Parathyroid adenoma (tissue), 2 donors: ENCODE measurements around the gene B3GNT2.

ENCODE experiments used
- H2AFZ ChIP-seq: fragments of 300-600 bp; sonication (generic); one replicate; pipeline ENCODE4 v1.7.0; 2017; ENCODE audit warnings: antibody characterized with exemption, mild to moderate bottlenecking
- H3K27ac ChIP-seq: fragments of 300-600 bp; sonication (generic); one replicate; pipeline ENCODE4 v1.7.0; 2017
- H3K27me3 ChIP-seq: fragments of 300-600 bp; sonication (generic); one replicate; pipeline ENCODE4 v1.7.0; 2017; ENCODE audit warnings: low read length; ENCODE audit not compliant: control insufficient read depth, insufficient read depth
- H3K36me3 ChIP-seq: fragments of 300-600 bp; sonication (generic); one replicate; pipeline ENCODE4 v1.7.0; 2017; ENCODE audit warnings: low read length; ENCODE audit not compliant: control insufficient read depth, insufficient read depth
- H3K4me1 ChIP-seq: fragments of 300-600 bp; sonication (generic); one replicate; pipeline ENCODE4 v1.7.0; 2017; ENCODE audit warnings: control low read depth
- H3K4me2 ChIP-seq: fragments of 300-600 bp; sonication (generic); one replicate; pipeline ENCODE4 v1.7.0; 2017; ENCODE audit warnings: low read length
- H3K4me3 ChIP-seq: fragments of 300-600 bp; sonication (generic); one replicate; pipeline ENCODE4 v1.7.0; 2017; ENCODE audit warnings: low read depth, low read length
- H3K79me2 ChIP-seq: fragments of 300-600 bp; sonication (generic); one replicate; pipeline ENCODE4 v1.7.0; 2017; ENCODE audit warnings: control low read depth
- H3K9ac ChIP-seq: fragments of 300-600 bp; sonication (generic); one replicate; pipeline ENCODE4 v1.7.0; 2017; ENCODE audit warnings: mild to moderate bottlenecking
- H3K9me3 ChIP-seq: fragments of 300-600 bp; sonication (generic); one replicate; pipeline ENCODE4 v1.7.0; 2017; ENCODE audit warnings: low read length; ENCODE audit not compliant: control insufficient read depth
- CTCF ChIP-seq: fragments of 300-600 bp; sonication (generic); IDR thresholded peaks from one replicate; pipeline ENCODE4 v1.7.0; 2017; ENCODE audit warnings: antibody characterized with exemption, mild to moderate bottlenecking
- donor health status: primary hyperparathyroidism.

B3GNT2 gene

DNA sequence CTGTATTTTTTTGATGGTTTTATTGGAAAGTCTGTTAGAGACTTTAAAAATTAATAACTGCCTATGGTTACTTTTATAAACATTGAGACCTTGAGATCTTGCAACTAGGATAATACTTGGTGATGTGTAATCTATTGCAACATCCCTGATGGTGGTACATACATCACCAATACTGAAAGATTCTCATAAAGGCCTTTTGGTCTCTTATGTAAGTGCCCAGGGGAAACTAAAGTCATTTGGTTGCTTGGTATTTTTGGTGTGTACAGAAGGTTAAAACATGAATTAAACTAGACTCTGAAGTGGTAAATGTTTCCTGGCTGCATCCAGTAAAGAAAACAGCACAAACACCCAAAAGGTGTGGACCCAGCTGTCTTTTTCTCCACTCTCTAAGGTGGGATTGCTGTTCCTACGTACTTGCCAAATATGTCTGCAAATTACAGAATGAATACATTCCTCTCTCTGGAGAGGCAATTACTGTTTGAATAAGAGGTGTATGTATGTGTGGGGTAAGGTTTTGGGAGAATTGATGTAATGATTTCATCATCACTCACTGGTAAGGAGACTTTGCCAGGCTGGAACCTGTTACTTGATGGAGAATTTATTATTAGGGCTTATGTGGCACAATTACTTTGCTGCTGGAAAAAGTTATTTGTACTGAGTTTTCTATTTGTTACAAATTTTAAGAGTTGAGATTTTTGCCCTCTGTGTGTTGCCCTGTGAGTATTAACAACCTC lies 3.6 kb downstream of the B3GNT2 start:
- no peak overlapping the region for H3K4me3 ChIP-seq
- no peaks in the 10 kb centered on the region for H3K27me3 ChIP-seq
- peaks cover 30% of the 10 kb centered on the region for H3K79me2 ChIP-seq
- no peak overlapping the region for H2AFZ ChIP-seq
- H3K4me1 ChIP-seq: peaks cover 4% of the 10 kb centered on the region
- no peaks in the 10 kb centered on the region for H3K9me3 ChIP-seq
- H3K27ac ChIP-seq: no peak overlapping the region
- H3K4me2 ChIP-seq: no peak overlapping the region
- no peak overlapping the region for H3K9ac ChIP-seq
- no peaks in the 10 kb centered on the region for H3K36me3 ChIP-seq
- no peak for TF ChIP-seq CTCF

DNA sequence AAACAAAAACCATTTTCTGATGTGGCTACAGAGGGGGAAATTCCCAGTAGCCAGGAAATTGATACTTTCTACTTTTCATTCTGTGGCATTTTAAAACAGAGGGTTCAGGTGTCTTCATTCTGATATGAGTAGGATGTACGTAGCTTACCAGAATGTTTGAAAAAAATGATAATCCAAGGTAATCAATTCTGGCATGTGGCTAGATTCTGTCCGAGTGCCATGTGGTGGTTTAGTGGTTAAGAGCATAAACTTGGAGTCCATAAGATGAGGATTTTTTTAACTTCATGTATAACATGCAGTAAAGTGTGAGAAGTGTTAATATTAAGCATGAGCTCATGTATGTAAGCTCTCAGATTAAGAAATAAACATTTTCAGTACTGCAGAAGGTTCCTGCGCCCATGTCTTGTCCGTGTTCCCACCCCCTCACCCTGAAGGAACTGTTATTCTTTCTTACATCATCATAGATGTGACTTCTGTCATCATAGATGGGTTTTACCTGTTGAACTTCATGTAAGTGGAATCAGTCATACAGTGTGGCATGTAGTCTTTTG lies 4.5 kb downstream of the B3GNT2 start:
- Histone ChIP-seq H3K4me3 (no peak overlapping the region), H3K27ac (no peak overlapping the region), H3K9ac (no peak overlapping the region), H3K4me2 (no peak overlapping the region), H2AFZ (no peak overlapping the region), H3K4me1 (peaks cover 4% of the 10 kb centered on the region), H3K9me3 (no peaks in the 10 kb centered on the region), H3K36me3 (no peaks in the 10 kb centered on the region), H3K79me2 (peaks cover 30% of the 10 kb centered on the region), H3K27me3 (no peaks in the 10 kb centered on the region)
- TF ChIP-seq CTCF: no peak

DNA sequence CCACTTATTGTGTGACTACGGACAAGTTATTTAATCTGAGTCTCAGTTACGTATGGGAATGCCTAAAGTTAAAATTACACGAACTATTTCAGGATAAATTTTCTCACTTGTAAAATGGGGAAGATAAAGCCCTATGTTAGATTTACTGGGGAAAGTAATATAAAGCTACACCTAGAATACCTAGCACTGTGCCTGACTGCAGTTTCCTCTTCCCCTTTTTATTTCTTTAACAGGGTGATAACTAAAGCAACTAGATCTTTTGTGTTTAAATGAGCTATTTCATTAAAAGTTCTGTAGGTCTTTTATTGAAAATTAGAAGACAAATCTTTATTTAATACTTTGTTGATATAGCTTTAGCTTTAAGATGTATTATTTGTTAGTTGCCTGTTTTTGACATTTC lies 5.0 kb downstream of the B3GNT2 start:
- H2AFZ ChIP-seq: no peak overlapping the region
- H3K4me1 ChIP-seq: peaks cover 4% of the 10 kb centered on the region
- H3K4me2 ChIP-seq: no peak overlapping the region
- H3K36me3 ChIP-seq: no peaks in the 10 kb centered on the region
- no peak overlapping the region for H3K9ac ChIP-seq
- no peak overlapping the region for H3K27ac ChIP-seq
- no peak for TF ChIP-seq CTCF
- no peaks in the 10 kb centered on the region for H3K27me3 ChIP-seq
- peaks cover 35% of the 10 kb centered on the region for H3K79me2 ChIP-seq
- no peak overlapping the region for H3K4me3 ChIP-seq
- no peaks in the 10 kb centered on the region for H3K9me3 ChIP-seq

DNA sequence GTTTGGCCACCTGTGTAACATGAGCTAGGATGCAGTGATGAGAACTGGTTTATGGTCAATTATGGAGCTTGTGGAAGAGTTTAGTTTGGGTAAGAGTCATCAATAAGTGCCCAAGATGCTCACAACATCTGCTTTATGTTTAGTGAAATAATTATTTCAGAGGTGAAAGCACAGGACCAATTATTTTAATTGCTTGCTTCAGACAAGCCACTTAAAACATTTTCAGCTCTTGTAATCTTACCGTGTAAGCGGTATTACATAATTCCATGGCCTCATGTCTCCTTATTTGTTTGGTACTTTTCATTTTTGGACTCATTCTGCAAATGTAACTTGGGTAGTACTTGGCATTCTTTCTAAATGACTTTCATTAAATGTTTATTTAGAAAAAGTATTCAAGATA lies 5.4 kb downstream of the B3GNT2 start:
- Histone ChIP-seq H3K4me2 (no peak overlapping the region), H3K9ac (no peak overlapping the region), H3K79me2 (peaks cover 35% of the 10 kb centered on the region), H3K27ac (no peak overlapping the region), H2AFZ (no peak overlapping the region), H3K27me3 (no peaks in the 10 kb centered on the region), H3K36me3 (no peaks in the 10 kb centered on the region), H3K4me3 (no peak overlapping the region), H3K4me1 (peaks cover 4% of the 10 kb centered on the region), H3K9me3 (no peaks in the 10 kb centered on the region)
- TF ChIP-seq CTCF: no peak
